H1 (cell line): ENCODE results near the gene ADAMTS13. TPM values are rescaled to one million over a fixed set of nuclear protein-coding genes. Genes with fewer than 3 reads are reported as not detected.

Experiments used
- CTCF ChIA-PET: fragments of 300-600 bp; sonication (Branson Sonifier 250); formaldehyde crosslinking; loops from one replicate; lab custom pipeline; 2021; ENCODE audit not compliant: partially characterized antibody; lab: Charles Lee
- POLR2A ChIA-PET: fragments of 300-600 bp; sonication (Branson Sonifier 250); formaldehyde crosslinking; loops from one replicate; lab custom pipeline; 2021; ENCODE audit warnings: inconsistent platforms; ENCODE audit not compliant: partially characterized antibody; lab: Charles Lee
- DNase-seq, 2 experiments: peaks; one replicate each; pipeline versions ENCODE4 v3.0.0 to v3.0.0-alpha.2; 2010 to 2022; ENCODE audit warnings: low spot score in 2 of 2, low read depth in 1 of 2, mixed read lengths in 1 of 2
- FAIRE-seq: peaks from 2 replicates; lab custom pipeline; 2011; peaks lifted over from hg19 to GRCh38; lab: Jason Lieb, UNC
- H2AFZ ChIP-seq: 2 replicates; pipeline ENCODE4 v1.8.1; 2012; ENCODE audit warnings: low read length, inconsistent platforms
- H2AK5ac ChIP-seq: 2 replicates; pipeline ENCODE4 v1.6.1; 2013; ENCODE audit warnings: low read depth, low read length
- H2BK120ac ChIP-seq: replicated peaks from 2 replicates; pipeline ENCODE3; 2013; ENCODE audit warnings: low read depth, low read length, inconsistent platforms
- H2BK12ac ChIP-seq: 2 replicates; pipeline ENCODE4 v1.6.1; 2013; ENCODE audit warnings: low read depth, low read length
- H2BK15ac ChIP-seq: 2 replicates; pipeline ENCODE4 v1.6.1; 2013; ENCODE audit warnings: low read length
- H2BK20ac ChIP-seq: 2 replicates; pipeline ENCODE4 v1.6.1; 2013; ENCODE audit warnings: low read length
- H2BK5ac ChIP-seq: 2 replicates; pipeline ENCODE4 v1.6.1; 2013; ENCODE audit warnings: low read depth, low read length
- H3K14ac ChIP-seq: 2 replicates; pipeline ENCODE4 v1.6.1; 2013; ENCODE audit warnings: inconsistent platforms; ENCODE audit not compliant: insufficient read length
- H3K18ac ChIP-seq: 2 replicates; pipeline ENCODE4 v1.6.1; 2013; ENCODE audit warnings: low read length; ENCODE audit errors: extremely low read depth
- H3K23ac ChIP-seq: 2 replicates; pipeline ENCODE4 v1.6.1; 2013; ENCODE audit warnings: inconsistent platforms; ENCODE audit not compliant: insufficient read length
- H3K23me2 ChIP-seq: 2 replicates; pipeline ENCODE4 v1.6.1; 2013; ENCODE audit warnings: low read depth, low read length
- H3K27ac ChIP-seq: 2 replicates; pipeline ENCODE4 v1.6.1; 2011; ENCODE audit warnings: low read depth, low read length, inconsistent platforms
- H3K27me3 ChIP-seq, 4 experiments: replicated peaks in 1 of 4; 1 replicate in 1 of 4; 2 replicates in 3 of 4; pipeline versions ENCODE4 v1.6.1 to v1.8.1; 2011 to 2013; ENCODE audit warnings: low read length in 3 of 4, mild to moderate bottlenecking in 3 of 4, inconsistent platforms in 2 of 4, mixed read lengths in 2 of 4, moderate library complexity in 1 of 4; ENCODE audit not compliant: control insufficient read depth in 3 of 4, insufficient read depth in 3 of 4; ENCODE audit errors: extremely low read depth in 1 of 4
- H3K36me3 ChIP-seq, 4 experiments: 2 replicates each; pipeline versions ENCODE4 v1.6.1 to v1.8.1; 2011 to 2013; ENCODE audit warnings: mild to moderate bottlenecking in 4 of 4, low read length in 3 of 4, moderate library complexity in 2 of 4, control low read depth in 1 of 4, inconsistent platforms in 1 of 4; ENCODE audit not compliant: insufficient read depth in 4 of 4, control insufficient read depth in 2 of 4
- H3K4ac ChIP-seq: replicated peaks from 2 replicates; pipeline ENCODE3; 2013; ENCODE audit warnings: low read length, low read depth, mixed read lengths, inconsistent platforms; ENCODE audit not compliant: insufficient read length
- H3K4me1 ChIP-seq, 4 experiments: replicated peaks in 1 of 4; 1 replicate in 1 of 4; 2 replicates in 3 of 4; pipeline versions ENCODE4 v1.6.1 to v1.8.1; 2011 to 2013; ENCODE audit warnings: low read length in 3 of 4, inconsistent platforms in 2 of 4, mixed read lengths in 1 of 4; ENCODE audit not compliant: insufficient read depth in 4 of 4, control insufficient read depth in 3 of 4
- H3K4me2 ChIP-seq, 2 experiments: 2 replicates each; pipeline versions ENCODE4 v1.6.1 to v1.8.1; 2011 to 2013; ENCODE audit warnings: low read depth in 2 of 2, low read length in 2 of 2, control low read depth in 1 of 2, inconsistent platforms in 1 of 2, mild to moderate bottlenecking in 1 of 2; ENCODE audit not compliant: insufficient read depth in 1 of 2
- H3K4me3 ChIP-seq, 4 experiments: fragments of 200-600, 300-600 bp in 1 of 4; sonication (generic), shearing (Covaris generic), sonication (Bioruptor Twin) in 1 of 4; 2 replicates each; pipeline versions ENCODE4 v1.5.1 to v1.8.1; 2011 to 2016; ENCODE audit warnings: low read length in 4 of 4, low read depth in 3 of 4, control low read depth in 2 of 4, inconsistent platforms in 2 of 4, mild to moderate bottlenecking in 2 of 4, mixed read lengths in 1 of 4, moderate library complexity in 1 of 4; ENCODE audit not compliant: insufficient read depth in 2 of 4; ENCODE audit errors: extremely low read depth in 1 of 4
- H3K56ac ChIP-seq: replicated peaks from 2 replicates; pipeline ENCODE3; 2013; ENCODE audit warnings: low read depth, mild to moderate bottlenecking, mixed read lengths, low read length, inconsistent platforms; ENCODE audit not compliant: insufficient read length
- H3K79me1 ChIP-seq: 2 replicates; pipeline ENCODE4 v1.6.1; 2013; ENCODE audit warnings: low read depth, low read length, control low read depth
- H3K79me2 ChIP-seq, 2 experiments: 2 replicates each; pipeline versions ENCODE4 v1.6.1 to v1.8.1; 2012 to 2013; ENCODE audit warnings: low read length in 2 of 2, mild to moderate bottlenecking in 2 of 2, inconsistent platforms in 1 of 2; ENCODE audit not compliant: insufficient read depth in 2 of 2, control insufficient read depth in 1 of 2
- H3K9ac ChIP-seq, 4 experiments: replicated peaks in 1 of 4; 1 replicate in 1 of 4; 2 replicates in 3 of 4; pipeline versions ENCODE4 v1.6.1 to v1.8.1; 2011 to 2013; ENCODE audit warnings: low read depth in 3 of 4, low read length in 3 of 4, control low read depth in 2 of 4, mild to moderate bottlenecking in 2 of 4, moderate library complexity in 2 of 4, inconsistent platforms in 1 of 4; ENCODE audit errors: extremely low read depth in 1 of 4
- H3K9me3 ChIP-seq, 2 experiments: 2 replicates each; pipeline versions ENCODE4 v1.6.1 to v1.8.1; 2012 to 2013; ENCODE audit warnings: mild to moderate bottlenecking in 2 of 2, moderate library complexity in 2 of 2, control low read depth in 1 of 2, inconsistent platforms in 1 of 2, low read depth in 1 of 2, low read length in 1 of 2, mixed read lengths in 1 of 2; ENCODE audit not compliant: insufficient read depth in 2 of 2
- H4K20me1 ChIP-seq, 2 experiments: replicated peaks in 1 of 2; 2 replicates each; pipeline versions ENCODE3 to v1.8.1; 2011 to 2013; ENCODE audit warnings: inconsistent platforms in 2 of 2, low read length in 2 of 2, mild to moderate bottlenecking in 1 of 2; ENCODE audit not compliant: insufficient read depth in 2 of 2, control insufficient read depth in 1 of 2
- H4K5ac ChIP-seq: 2 replicates; pipeline ENCODE4 v1.6.1; 2013; ENCODE audit warnings: low read length, low read depth, mixed read lengths, inconsistent platforms; ENCODE audit not compliant: insufficient read length
- H4K8ac ChIP-seq: 2 replicates; pipeline ENCODE4 v1.8.0; 2013; ENCODE audit warnings: mild to moderate bottlenecking, moderate library complexity, low read length, inconsistent platforms; ENCODE audit not compliant: insufficient read depth; ENCODE audit errors: extremely low read depth
- H4K91ac ChIP-seq: replicated peaks from 2 replicates; pipeline ENCODE3; 2013; ENCODE audit warnings: low read length, mixed read lengths, inconsistent platforms; ENCODE audit not compliant: insufficient read length
- ASH2L ChIP-seq: fragments of 200-600, 300-600 bp; sonication (generic); IDR thresholded peaks from one replicate; pipeline ENCODE4 v1.7.1; 2017; ENCODE audit warnings: low read length
- POLR2A ChIP-seq, 2 experiments: IDR thresholded peaks; 1 replicate in 1 of 2; 2 replicates in 1 of 2; pipeline ENCODE4 v1.6.1; 2011; ENCODE audit warnings: low read depth in 2 of 2, low read length in 2 of 2, mild to moderate bottlenecking in 2 of 2; ENCODE audit errors: control extremely low read depth in 1 of 2
- POU5F1 ChIP-seq: IDR thresholded peaks from 2 replicates; pipeline ENCODE4 v1.6.1; 2011; ENCODE audit warnings: low read depth, mild to moderate bottlenecking, low read length, moderate library complexity
- RAD21 ChIP-seq, 2 experiments: IDR thresholded peaks in 1 of 2; conservative IDR thresholded peaks in 1 of 2; 2 replicates each; pipeline ENCODE4 v1.6.1; 2011; ENCODE audit warnings: low read depth in 2 of 2, low read length in 2 of 2, improper control_type of control experiment in 1 of 2, inconsistent platforms in 1 of 2, mild to moderate bottlenecking in 1 of 2, moderate library complexity in 1 of 2
- SP4 ChIP-seq: IDR thresholded peaks from 2 replicates; pipeline ENCODE4 v1.6.1; 2012; ENCODE audit warnings: low read length, inconsistent platforms
- WGBS, 2 experiments: shearing (Covaris generic) in 1 of 2; methylation state at CpG; one replicate each; pipeline versions ENCODE4 v1.1.6 to v1.1.7; 2013 to 2015; ENCODE audit warnings: low lambda C conversion rate in 2 of 2, mixed read lengths in 2 of 2, inconsistent platforms in 1 of 2, low coverage in 1 of 2, missing lambda C conversion rate in 1 of 2; ENCODE audit not compliant: insufficient replicate concordance in 2 of 2, insufficient coverage in 1 of 2, insufficient read length in 1 of 2; ENCODE audit errors: extremely low coverage in 1 of 2, missing lambda C conversion rate in 1 of 2; 5-methylcytosine and 5-hydroxymethylcytosine counted together
- polyA plus RNA-seq, 7 experiments: library from polyadenylated mRNA; depleted of rRNA in 3 of 7; stranded (reverse) in 5 of 7; unstranded in 2 of 7; fragments of >200 nt in 5 of 7; fragments of 200-250 nt in 2 of 7; gene quantifications; 1 replicate in 5 of 7; 2 replicates in 1 of 7; 4 replicates in 1 of 7; pipeline versions ENCODE4 v1.2.1 to v1.2.3, GENCODE V29; 2011 to 2013; ENCODE audit warnings: missing spikeins in 2 of 7, mixed read lengths in 2 of 7
- total RNA-seq: library from RNA; stranded (reverse); fragmentation: NEBNext Ultra II Directional; extraction: Animal tissue kit (Norgen Biotek cat#: 25700); gene quantifications from 2 replicates; pipeline ENCODE4 v1.2.1, GENCODE V29; 2021

Gene ADAMTS13
- total and polyA plus RNA-seq, 2 of the 8 experiments (the other 6 are each of a cell fraction or from before 2014, with no cell fraction given), result 4.4 to 5.8 TPM

DNA sequence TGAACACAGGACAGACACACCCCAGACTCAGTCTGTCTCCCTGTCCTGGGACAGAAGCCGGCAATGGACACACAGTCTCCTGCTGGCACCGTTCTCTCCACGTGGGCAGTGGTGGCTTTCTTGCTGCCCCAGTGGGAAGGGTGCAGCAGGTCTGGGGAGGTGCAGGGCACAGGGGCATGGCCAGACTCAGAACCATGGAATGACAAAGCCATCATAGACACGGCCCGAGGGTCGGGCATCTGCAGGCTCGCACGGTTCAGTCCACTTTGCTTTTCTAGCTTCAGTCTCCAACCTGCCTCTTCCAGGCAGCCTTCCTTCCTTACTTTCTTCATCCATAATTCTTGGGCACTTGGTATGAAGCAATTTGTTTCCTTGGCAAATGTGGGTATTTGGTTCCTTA is 85.9 kb downstream of the ADAMTS13 start:
- Histone ChIP-seq H3K4me2 (no peak overlapping the region), H3K23me2 (peaks cover 10% of the 10 kb centered on the region), H2AK5ac (no peak overlapping the region), H4K91ac (no peak overlapping the region), H3K56ac (no peak overlapping the region), H2BK5ac (no peak overlapping the region), H4K20me1 (peaks cover 0 to 7% of the 10 kb centered on the region in 2 experiments), H3K4me3 (no peak overlapping the region), H3K4ac (no peak overlapping the region), H4K8ac (no peak overlapping the region), H3K9ac (no peak overlapping the region), H3K14ac (no peak overlapping the region), H3K79me2 (no peaks in the 10 kb centered on the region), H3K27ac (no peak overlapping the region), H4K5ac (no peak overlapping the region), H3K27me3 (peaks cover 0 to 2% (median 0%) of the 10 kb centered on the region in 4 experiments; a peak in 2 of 7 replicates), H3K18ac (no peak overlapping the region), H3K4me1 (peaks cover 0 to 15% (median 12%) of the 10 kb centered on the region in 4 experiments; a peak in 6 of 7 replicates), H3K79me1 (no peaks in the 10 kb centered on the region), H2BK15ac (peak overlapping the region; percentile 40; the same call in 1 of the 2 replicates), H2BK12ac (no peak overlapping the region; the same call in 1 of the 2 replicates), H3K36me3 (no peaks in the 10 kb centered on the region; a peak in 1 of 8 replicates), H2BK120ac (no peak overlapping the region), H3K9me3 (peaks cover 0 to 3% of the 10 kb centered on the region in 2 experiments; a peak in 1 of 4 replicates), H2BK20ac (no peak overlapping the region), H2AFZ (no peak overlapping the region), H3K23ac (no peak overlapping the region)
- WGBS, 2 experiments, result 95% methylated on average over 8 of the region's 8 CpGs; no CpG with 5 or more reads in 1 of the 2 experiments
- DNase-seq (no peak), FAIRE-seq (no peak)
- POLR2A ChIA-PET, result no interaction called here
- TF ChIP-seq POLR2A (IDR thresholded peaks at IDR 0.05; ENCODE audit: control extremely low read depth in 1 of 2, low read depth in 2 of 2, low read length in 2 of 2) (no peak), SP4 (no peak), POU5F1 (no peak), RAD21 (IDR thresholded peaks at IDR 0.05 in 1 of 2, conservative IDR thresholded peaks at IDR 0.05 in 1 of 2; ENCODE audit: low read depth in 2 of 2, low read length in 2 of 2) (no peak), ASH2L (no peak)
- CTCF ChIA-PET, result no interaction called here
